HG03097 (cell line): ENCODE results near the gene RNF186.
"Not testable (repeated sequence)": the region's sequence is repeated elsewhere in the genome, so short reads cannot be mapped to it uniquely, and the experiment has no call there.

Source experiments
- ATAC-seq: cut with Tn5 transposase; IDR thresholded peaks from one replicate; pipeline ENCODE4 v1.9.1; 2021; ENCODE audit not compliant: unreplicated experiment, low FRiP score

RNF186 gene

GRCh38 chr1:19814681-19815503, at the start of gene RNF186:
Gene RNF186 (minus strand): TSS chr1:19815283. CDS start chr1:19815101, 182 bp downstream.
- ATAC-seq, result no peak

- no peak for ATAC-seq
These were observed 49.6 kb upstream of the RNF186 start for GRCh38 chr1:19864570-19865160.

GRCh38 chr1:19862944-19863343, 47.9 kb upstream of the RNF186 start:
- no peak for ATAC-seq

- no peak for ATAC-seq
These were observed 46.9 kb upstream of the RNF186 start for GRCh38 chr1:19861842-19862530.

GRCh38 chr1:19861034-19861433, 46.0 kb upstream of the RNF186 start:
- ATAC-seq, result no peak

GRCh38 chr1:19860418-19860817, 45.3 kb upstream of the RNF186 start:
- ATAC-seq, result no peak

- no peak for ATAC-seq
These were observed 44.8 kb upstream of the RNF186 start for GRCh38 chr1:19859876-19860275.

GRCh38 chr1:19858893-19859292, 43.8 kb upstream of the RNF186 start:
- no peak for ATAC-seq

GRCh38 chr1:19854866-19855265, 39.8 kb upstream of the RNF186 start:
- ATAC-seq, result no peak

- ATAC-seq, result no peak
These were observed 37.0 kb upstream of the RNF186 start for GRCh38 chr1:19852036-19852435.

- no peak for ATAC-seq
These were observed 35.1 kb upstream of the RNF186 start for GRCh38 chr1:19850214-19850613.

- ATAC-seq, result not testable (repeated sequence)
These were observed 34.2 kb upstream of the RNF186 start for GRCh38 chr1:19849307-19849706.

GRCh38 chr1:19847334-19847733, 32.3 kb upstream of the RNF186 start:
- ATAC-seq, result not testable (repeated sequence)

GRCh38 chr1:19846338-19846737, 31.3 kb upstream of the RNF186 start:
- ATAC-seq, result no peak

GRCh38 chr1:19845555-19845954, 30.5 kb upstream of the RNF186 start:
- ATAC-seq, result no peak

GRCh38 chr1:19844731-19845495, 29.8 kb upstream of the RNF186 start:
- ATAC-seq, result no peak

- ATAC-seq, result no peak
These were observed 25.1 kb upstream of the RNF186 start for GRCh38 chr1:19840228-19840627.

- no peak for ATAC-seq
These were observed 22.8 kb upstream of the RNF186 start for GRCh38 chr1:19837866-19838265.

- no peak for ATAC-seq
These were observed 20.5 kb upstream of the RNF186 start for GRCh38 chr1:19835578-19835977.

- no peak for ATAC-seq
These were observed 16.4 kb upstream of the RNF186 start for GRCh38 chr1:19831441-19831840.

GRCh38 chr1:19828546-19828945, 13.5 kb upstream of the RNF186 start:
- no peak for ATAC-seq
